ENCODE measurements around the gene MRPS34. TPM values are rescaled to one million over a fixed set of nuclear protein-coding genes. Genes with fewer than 3 reads are reported as not detected.

Gene MRPS34
- total and polyA plus RNA-seq, 10 of the 15 experiments (the other 5 are each of a cell fraction or from before 2014, with no cell fraction given), result 3.6 to 285 (median 147) TPM

GRCh38 chr16:1787322-1788094 is 14.6 kb upstream of the MRPS34 start (continued):
- TF ChIP-seq MYC (IDR thresholded peaks at IDR 0.05; ENCODE audit: insufficient read depth, insufficient read length, insufficient replicate concordance, low read length, severe bottlenecking) (no peak), E2F8 (IDR thresholded peaks at IDR 0.05; ENCODE audit: low read depth, partially characterized antibody) (no peak), PML (IDR thresholded peaks at IDR 0.05; ENCODE audit: low read length) (no peak)

- Histone ChIP-seq H3K79me2 (ENCODE audit: control insufficient read depth, insufficient read depth, low read length) (peaks cover 15% of the 10 kb centered on the region), H3K27ac (ENCODE audit: control insufficient read depth, insufficient read depth) (no peak overlapping the region), H3K4me3 (no peak overlapping the region), H3K4me2 (ENCODE audit: control insufficient read depth, insufficient read depth) (no peak overlapping the region), H3K4me1 (ENCODE audit: control insufficient read depth, insufficient read depth, low read length) (no peaks in the 10 kb centered on the region), H3K27me3 (replicated peaks in 1 of 2; ENCODE audit: control insufficient read depth in 2 of 2, insufficient read depth in 2 of 2, low read length in 1 of 2) (no peaks in the 10 kb centered on the region), H4K20me1 (ENCODE audit: control insufficient read depth, insufficient read depth) (no peaks in the 10 kb centered on the region), H3K9me3 (replicated peaks; ENCODE audit: control insufficient read depth, insufficient read depth, low read length) (no peaks in the 10 kb centered on the region), H3K9ac (ENCODE audit: control insufficient read depth, insufficient read depth, low read length) (no peak overlapping the region), H3K36me3 (ENCODE audit: control insufficient read depth in 2 of 2, insufficient read depth in 2 of 2, low read length in 1 of 2) (peaks cover 5 to 12% of the 10 kb centered on the region in 2 experiments; a peak in 3 of 4 replicates), H2AFZ (ENCODE audit: control insufficient read depth, low read depth, low read length) (no peak overlapping the region)
- ChIA-PET POLR2A (no interaction called here), SMC1A (ENCODE audit: uncharacterized antibody, unreplicated experiment) (no interaction called here), CTCF (no interaction called here), RAD21 (ENCODE audit: unreplicated experiment) (no interaction called here)
- in situ Hi-C loops (cut with MboI), result no loop called here
- ATAC-seq (no peak), DNase-seq (ENCODE audit: low read depth, low spot score) (no peak), FAIRE-seq (no peak)
- intact Hi-C loops (cut with micrococcal nuclease; ENCODE audit: unreplicated experiment), result no loop called here
- BruUV-seq (replicated peaks), result no TSS peak
- WGBS (ENCODE audit: insufficient coverage, insufficient replicate concordance, low lambda C conversion rate, missing lambda C conversion rate), result 70% methylated on average over 6 of the region's 6 CpGs
- TF ChIP-seq PML (IDR thresholded peaks at IDR 0.05; ENCODE audit: low read length) (no peak), RBBP5 (conservative IDR thresholded peaks at IDR 0.05) (no peak), CBFB (IDR thresholded peaks at IDR 0.05; ENCODE audit: low read depth) (no peak), RAD21 (IDR thresholded peaks at IDR 0.05; ENCODE audit: insufficient read depth, low read depth, low read length) (no peak), TCF7 (IDR thresholded peaks at IDR 0.05; ENCODE audit: borderline replicate concordance) (no peak), SPI1 (IDR thresholded peaks at IDR 0.05; ENCODE audit: borderline replicate concordance, insufficient read depth, low read depth, low read length) (no peak), FOXM1 (IDR thresholded peaks at IDR 0.05; ENCODE audit: low read depth, low read length) (no peak), ZBTB4 (CRISPR knock-in tag; IDR thresholded peaks at IDR 0.05) (no peak), USF2 (IDR thresholded peaks at IDR 0.05; ENCODE audit: borderline replicate concordance, low read depth, low read length) (no peak), RUNX3 (IDR thresholded peaks at IDR 0.05; ENCODE audit: low read length) (no peak), MEF2A (IDR thresholded peaks at IDR 0.05; ENCODE audit: insufficient read depth, low read depth, low read length) (no peak), NBN (IDR thresholded peaks at IDR 0.05) (no peak), STAT1 (conservative IDR thresholded peaks at IDR 0.05) (no peak)
Measured at GRCh38 chr16:1787056-1787321, 14.1 kb upstream of the MRPS34 start.

Measured in GM12878 (cell line).